Measurements from ENCODE around the gene PKD2L2. TPM values are rescaled to one million over a fixed set of nuclear protein-coding genes. Genes with fewer than 3 reads are reported as not detected.

Gene PKD2L2
- total and polyA plus RNA-seq, 10 of the 15 experiments (the other 5 are each of a cell fraction or from before 2014, with no cell fraction given): 0.11 to 0.86 (median 0.26) TPM; not detected in 4

DNA sequence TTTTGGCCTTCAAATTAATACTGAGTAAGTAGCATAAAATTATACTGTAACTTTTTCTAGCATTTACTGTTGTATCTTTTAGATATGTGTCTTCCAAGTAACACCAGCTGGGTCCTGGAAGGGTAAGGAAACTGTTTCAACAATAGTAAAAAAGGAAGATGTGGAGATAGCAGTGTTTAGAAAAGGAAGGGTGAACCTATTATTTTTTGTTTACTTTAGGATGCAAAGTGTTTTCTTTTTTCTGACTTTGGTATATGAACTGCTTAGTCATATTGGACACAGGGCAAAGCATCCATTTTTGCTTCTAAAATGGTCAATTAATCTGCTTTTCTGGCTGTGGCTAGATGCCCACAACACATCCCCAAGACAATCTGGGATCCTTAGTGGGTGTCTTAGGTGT lies 5.3 kb downstream of the PKD2L2 start (continued):
- TF ChIP-seq, protein P1, sequence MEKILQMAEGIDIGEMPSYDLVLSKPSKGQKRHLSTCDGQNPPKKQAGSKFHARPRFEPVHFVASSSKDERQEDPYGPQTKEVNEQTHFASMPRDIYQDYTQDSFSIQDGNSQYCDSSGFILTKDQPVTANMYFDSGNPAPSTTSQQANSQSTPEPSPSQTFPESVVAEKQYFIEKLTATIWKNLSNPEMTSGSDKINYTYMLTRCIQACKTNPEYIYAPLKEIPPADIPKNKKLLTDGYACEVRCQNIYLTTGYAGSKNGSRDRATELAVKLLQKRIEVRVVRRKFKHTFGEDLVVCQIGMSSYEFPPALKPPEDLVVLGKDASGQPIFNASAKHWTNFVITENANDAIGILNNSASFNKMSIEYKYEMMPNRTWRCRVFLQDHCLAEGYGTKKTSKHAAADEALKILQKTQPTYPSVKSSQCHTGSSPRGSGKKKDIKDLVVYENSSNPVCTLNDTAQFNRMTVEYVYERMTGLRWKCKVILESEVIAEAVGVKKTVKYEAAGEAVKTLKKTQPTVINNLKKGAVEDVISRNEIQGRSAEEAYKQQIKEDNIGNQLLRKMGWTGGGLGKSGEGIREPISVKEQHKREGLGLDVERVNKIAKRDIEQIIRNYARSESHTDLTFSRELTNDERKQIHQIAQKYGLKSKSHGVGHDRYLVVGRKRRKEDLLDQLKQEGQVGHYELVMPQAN (conservative IDR thresholded peaks at IDR 0.05): no peak
- no peak for TF ChIP-seq SMAD5 (IDR thresholded peaks at IDR 0.05; ENCODE audit: low read depth)
- no peak for TF ChIP-seq CREM (IDR thresholded peaks at IDR 0.05; ENCODE audit: low read depth)
- no peak for TF ChIP-seq FOXM1 (IDR thresholded peaks at IDR 0.05; ENCODE audit: low read depth, low read length)

DNA sequence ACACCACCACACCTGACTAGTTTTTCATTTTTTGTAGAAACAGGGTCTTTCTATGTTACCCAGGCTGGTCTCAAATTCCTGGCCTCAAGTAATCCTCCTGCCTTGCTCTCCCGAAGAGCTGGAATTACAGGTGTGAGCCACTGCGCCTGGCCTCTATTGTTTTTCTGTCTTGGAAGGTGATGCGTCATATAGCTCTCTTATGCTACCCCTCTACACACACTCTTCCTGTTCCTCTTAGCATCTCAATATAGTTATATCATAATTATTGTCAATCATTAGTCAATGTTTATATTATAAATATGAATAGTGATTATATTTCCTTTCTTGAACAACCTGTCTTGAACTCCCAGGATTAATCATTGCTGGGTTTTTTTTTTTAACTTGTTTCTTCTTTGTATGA lies 7.3 kb downstream of the PKD2L2 start:
- no peaks in the 10 kb centered on the region for H4K20me1 ChIP-seq (ENCODE audit: control insufficient read depth, insufficient read depth)
- H3K9ac ChIP-seq (ENCODE audit: control insufficient read depth, insufficient read depth, low read length): no peak overlapping the region
- no peaks in the 10 kb centered on the region for H3K27me3 ChIP-seq (replicated peaks in 1 of 2; ENCODE audit: control insufficient read depth in 2 of 2, insufficient read depth in 2 of 2, low read length in 1 of 2)
- H3K4me1 ChIP-seq (ENCODE audit: control insufficient read depth, insufficient read depth, low read length): peaks cover 16% of the 10 kb centered on the region
- SMC1A ChIA-PET (ENCODE audit: uncharacterized antibody, unreplicated experiment): interaction anchor here (0.7 to 4.4 kb wide), 3 partner anchors 8 to 117 kb away, joined by 3 to 24 read pairs (median 3); partner anchors contain the start of gene PKD2L2
- no peaks in the 10 kb centered on the region for H3K79me2 ChIP-seq (ENCODE audit: control insufficient read depth, insufficient read depth, low read length)
- CTCF ChIA-PET: interaction anchor here (1.2 kb wide), 1 partner anchor 130 kb away, joined by 3 read pairs; no protein-coding TSS in a partner anchor
- WGBS (ENCODE audit: insufficient coverage, insufficient replicate concordance, low lambda C conversion rate, missing lambda C conversion rate): 93% methylated on average over 3 of the region's 3 CpGs
- FAIRE-seq (no peak), ATAC-seq (no peak), DNase-seq (ENCODE audit: low read depth, low spot score) (no peak)
- no TSS peak for BruUV-seq (replicated peaks)
- TF ChIP-seq HDAC2 (IDR thresholded peaks at IDR 0.05) (no peak), CHD2 (IDR thresholded peaks at IDR 0.05; ENCODE audit: borderline replicate concordance, low read depth, low read length) (no peak), SREBF1 (IDR thresholded peaks at IDR 0.05; ENCODE audit: low read length) (no peak), EP300 (IDR thresholded peaks at IDR 0.05; ENCODE audit: borderline replicate concordance in 1 of 2, control insufficient read depth in 1 of 2, low read depth in 2 of 2, low read length in 2 of 2) (no peak), SUPT20H (IDR thresholded peaks at IDR 0.05; ENCODE audit: borderline replicate concordance, control insufficient read depth, low read depth, low read length) (no peak), TARDBP (IDR thresholded peaks at IDR 0.05; ENCODE audit: borderline replicate concordance) (no peak), GATAD2B (conservative IDR thresholded peaks at IDR 0.05; ENCODE audit: low read depth) (no peak), RCOR1 (conservative IDR thresholded peaks at IDR 0.05; ENCODE audit: low read depth, low read length) (no peak)
- POLR2A ChIA-PET: interaction anchor here (0.9 kb wide), 1 partner anchor 39 kb away, joined by 3 read pairs; no protein-coding TSS in a partner anchor
- intact Hi-C loops (cut with micrococcal nuclease; ENCODE audit: unreplicated experiment) (no loop called here), in situ Hi-C loops (cut with MboI) (no loop called here)
- H3K4me3 ChIP-seq: no peak overlapping the region
- no peak overlapping the region for H2AFZ ChIP-seq (ENCODE audit: control insufficient read depth, low read depth, low read length)
- RAD21 ChIA-PET (ENCODE audit: unreplicated experiment): interaction anchor here (1.3 to 3.3 kb wide), 2 partner anchors 8 to 118 kb away, joined by 4 to 17 read pairs; partner anchors contain the start of gene PKD2L2
- no peaks in the 10 kb centered on the region for H3K36me3 ChIP-seq (ENCODE audit: control insufficient read depth in 2 of 2, insufficient read depth in 2 of 2, low read length in 1 of 2)
- no peak overlapping the region for H3K4me2 ChIP-seq (ENCODE audit: control insufficient read depth, insufficient read depth)
- H3K9me3 ChIP-seq (replicated peaks; ENCODE audit: control insufficient read depth, insufficient read depth, low read length): no peaks in the 10 kb centered on the region
- H3K27ac ChIP-seq (ENCODE audit: control insufficient read depth, insufficient read depth): no peak overlapping the region
